Epithelial cell of prostate (primary cell): ENCODE results near the gene FUBP1.
"Not testable (repeated sequence)": the region's sequence is repeated elsewhere in the genome, so short reads cannot be mapped to it uniquely, and the experiment has no call there.

ENCODE experiments used
- DNase-seq: peaks from one replicate; pipeline ENCODE4 v3.0.0-alpha.2; 2011; ENCODE audit warnings: low read depth, low spot score
- H3K27ac ChIP-seq: fragments of 450-650 bp; 2 replicates; pipeline ENCODE4 v1.5.1; 2017; ENCODE audit warnings: mild to moderate bottlenecking

The FUBP1 gene

GRCh38 chr1:77953907-77954306 lies 25.0 kb downstream of the FUBP1 start:
- DNase-seq: no peak
- H3K27ac ChIP-seq: no peak overlapping the region

- no peak overlapping the region for H3K27ac ChIP-seq
- no peak for DNase-seq
These were observed 27.5 kb downstream of the FUBP1 start for GRCh38 chr1:77951328-77951727.

GRCh38 chr1:77950873-77951272 lies 28.0 kb downstream of the FUBP1 start:
- H3K27ac ChIP-seq: no peak overlapping the region

GRCh38 chr1:77948841-77949424 lies 29.9 kb downstream of the FUBP1 start:
- DNase-seq: no peak
- H3K27ac ChIP-seq: peak overlapping the region; percentile 4

More at GRCh38 chr1:77950873-77951272, 28.0 kb downstream of the FUBP1 start:
- no peak for DNase-seq

- no peak for DNase-seq
- H3K27ac ChIP-seq: no peak overlapping the region
These were observed 33.5 kb downstream of the FUBP1 start for GRCh38 chr1:77945345-77945744.

- DNase-seq: no peak
These were observed 36.3 kb downstream of the FUBP1 start for GRCh38 chr1:77942400-77943140.

GRCh38 chr1:77940921-77941570 lies 37.8 kb downstream of the FUBP1 start:
- no peak overlapping the region for H3K27ac ChIP-seq
- DNase-seq: no peak

More at GRCh38 chr1:77942400-77943140, 36.3 kb downstream of the FUBP1 start:
- H3K27ac ChIP-seq: no peak overlapping the region

- DNase-seq: no peak
- no peak overlapping the region for H3K27ac ChIP-seq
These were observed 40.2 kb downstream of the FUBP1 start for GRCh38 chr1:77938651-77939050.

- DNase-seq: no peak
- H3K27ac ChIP-seq: no peak overlapping the region
These were observed 49.1 kb downstream of the FUBP1 start for GRCh38 chr1:77929806-77930205.

- H3K27ac ChIP-seq: no peak overlapping the region
- DNase-seq: no peak
These were observed 51.5 kb downstream of the FUBP1 start for GRCh38 chr1:77927414-77927813.

GRCh38 chr1:77926561-77927357 lies 52.1 kb downstream of the FUBP1 start:
- DNase-seq: no peak
- no peak overlapping the region for H3K27ac ChIP-seq

GRCh38 chr1:77925956-77926355 lies 52.9 kb downstream of the FUBP1 start:
- DNase-seq: no peak
- H3K27ac ChIP-seq: no peak overlapping the region

GRCh38 chr1:77925518-77925917 lies 53.4 kb downstream of the FUBP1 start:
- no peak overlapping the region for H3K27ac ChIP-seq

GRCh38 chr1:77918918-77919317 lies 60.0 kb downstream of the FUBP1 start:
- not testable (repeated sequence) for DNase-seq, H3K27ac ChIP-seq

More at GRCh38 chr1:77925518-77925917, 53.4 kb downstream of the FUBP1 start:
- DNase-seq: no peak

- no peak overlapping the region for H3K27ac ChIP-seq
- no peak for DNase-seq
These were observed 68.8 kb downstream of the FUBP1 start for GRCh38 chr1:77910116-77910515.

GRCh38 chr1:77906624-77907023 lies 72.2 kb downstream of the FUBP1 start:
- no peak for DNase-seq
- H3K27ac ChIP-seq: no peak overlapping the region

- H3K27ac ChIP-seq: no peak overlapping the region
- no peak for DNase-seq
These were observed 72.8 kb downstream of the FUBP1 start for GRCh38 chr1:77906019-77906545.

GRCh38 chr1:77905603-77906002 lies 73.3 kb downstream of the FUBP1 start:
- no peak overlapping the region for H3K27ac ChIP-seq
- DNase-seq: no peak

- DNase-seq: peak; percentile 6
- no peak overlapping the region for H3K27ac ChIP-seq
These were observed 78.1 kb downstream of the FUBP1 start for GRCh38 chr1:77900687-77901293.
